HCT116 (cell line): Measurements from ENCODE around the gene ATP8A2. TPM values are rescaled to one million over a fixed set of nuclear protein-coding genes. Genes with fewer than 3 reads are reported as not detected.

Source experiments
- ATAC-seq: fragments of 200-7000 bp; cut with Tn5 transposase; 2 replicates; pipeline ENCODE4 v1.9.1; 2020; ENCODE audit warnings: mild to moderate bottlenecking, moderate library complexity
- BruUV-seq: library from RNA; stranded (reverse); fragments of 400-500 nt; replicated peaks from 2 replicates; lab custom pipeline; 2021; lab: Mats Ljungman, UMichigan
- CTCF ChIA-PET: fragments of 300-600 bp; sonication (Branson Sonifier 250); formaldehyde crosslinking; loops from one replicate; lab custom pipeline; 2021; ENCODE audit warnings: antibody characterized with exemption; lab: Charles Lee
- POLR2A ChIA-PET: fragments of 300-600, 350-600 bp; sonication (Branson Sonifier 250); formaldehyde crosslinking; loops from one replicate; lab custom pipeline; 2021; ENCODE audit warnings: antibody characterized with exemption; lab: Charles Lee
- RAD21 ChIA-PET, 2 experiments: fragments of 300-600 bp; sonication (Branson Sonifier 250); formaldehyde crosslinking; loops; one replicate each; lab custom pipeline; 2023; ENCODE audit warnings: low total read pairs in 2 of 2; ENCODE audit not compliant: uncharacterized antibody in 2 of 2, unreplicated experiment in 2 of 2, low non-redundant PET in 1 of 2; lab: Charles Lee
- DNase-seq: peaks from one replicate; pipeline ENCODE4 v3.0.0-alpha.2; 2010; ENCODE audit warnings: low read depth, low spot score
- H2AFZ ChIP-seq: fragments of 200-600 bp; shearing (Covaris generic), sonication (generic); 2 replicates; pipeline ENCODE4 v1.6.1; 2017; ENCODE audit warnings: low read depth, mixed run types, mixed read lengths, antibody characterized with exemption, low read length; ENCODE audit not compliant: poor library complexity, severe bottlenecking
- H3K27ac ChIP-seq: 2 replicates; pipeline ENCODE4 v1.5.1; 2012; ENCODE audit warnings: low read depth, low read length
- H3K27me3 ChIP-seq: fragments of 200-600 bp; sonication (generic); 2 replicates; pipeline ENCODE4 v1.6.1; 2016; ENCODE audit warnings: mixed run types, low read length, mixed read lengths; ENCODE audit not compliant: insufficient read depth
- H3K36me3 ChIP-seq, 2 experiments: fragments of 200-500 bp in 1 of 2; fragments of 200-600 bp in 1 of 2; sonication (Bioruptor generic) in 1 of 2; sonication (generic) in 1 of 2; 2 replicates each; pipeline versions ENCODE4 v1.5.1 to v1.6.1; 2014 to 2016; ENCODE audit warnings: low read length in 2 of 2, inconsistent platforms in 1 of 2, mixed read lengths in 1 of 2, mixed run types in 1 of 2; ENCODE audit not compliant: insufficient read depth in 2 of 2, control insufficient read depth in 1 of 2
- H3K4me1 ChIP-seq, 2 experiments: fragments of 200-600 bp in 1 of 2; sonication (generic) in 1 of 2; 2 replicates each; pipeline versions ENCODE4 v1.5.1 to v1.6.1; 2012 to 2017; ENCODE audit warnings: low read length in 2 of 2, inconsistent platforms in 1 of 2, mild to moderate bottlenecking in 1 of 2, mixed read lengths in 1 of 2, mixed run types in 1 of 2, moderate library complexity in 1 of 2; ENCODE audit not compliant: insufficient read depth in 2 of 2, control insufficient read depth in 1 of 2
- H3K4me2 ChIP-seq: fragments of 200-600 bp; sonication (generic); 2 replicates; pipeline ENCODE4 v1.6.1; 2017; ENCODE audit warnings: mixed run types, low read length, mixed read lengths
- H3K4me3 ChIP-seq, 2 experiments: fragments of 200-600 bp in 1 of 2; sonication (generic) in 1 of 2; replicated peaks in 1 of 2; 2 replicates each; pipeline ENCODE4 v1.5.1; 2011 to 2016; ENCODE audit warnings: low read length in 2 of 2, control low read depth in 1 of 2, low read depth in 1 of 2, mild to moderate bottlenecking in 1 of 2, mixed read lengths in 1 of 2, mixed run types in 1 of 2
- H3K79me2 ChIP-seq: fragments of 200-600 bp; sonication (generic); 2 replicates; pipeline ENCODE4 v1.6.1; 2017; ENCODE audit warnings: mild to moderate bottlenecking, mixed run types, low read length, moderate library complexity, mixed read lengths; ENCODE audit not compliant: insufficient read depth
- H3K9ac ChIP-seq: fragments of 200-600 bp; sonication (generic); 2 replicates; pipeline ENCODE4 v1.6.1; 2016; ENCODE audit warnings: low read length, mixed read lengths
- H3K9me2 ChIP-seq: fragments of 200-600 bp; sonication (generic), shearing (Covaris generic); 2 replicates; pipeline ENCODE4 v1.6.1; 2017; ENCODE audit warnings: mixed run types, mild to moderate bottlenecking, moderate library complexity; ENCODE audit not compliant: insufficient read depth
- H3K9me3 ChIP-seq, 2 experiments: fragments of 200-500 bp in 1 of 2; fragments of 200-600 bp in 1 of 2; sonication (Bioruptor generic) in 1 of 2; sonication (generic) in 1 of 2; 2 replicates each; pipeline ENCODE4 v1.6.1; 2014 to 2017; ENCODE audit warnings: low read length in 2 of 2, mixed read lengths in 2 of 2, inconsistent platforms in 1 of 2, low read depth in 1 of 2, mild to moderate bottlenecking in 1 of 2, mixed run types in 1 of 2, moderate library complexity in 1 of 2; ENCODE audit not compliant: control insufficient read depth in 1 of 2, insufficient read depth in 1 of 2
- H4K20me1 ChIP-seq: fragments of 200-600 bp; sonication (generic), shearing (Covaris generic); 2 replicates; pipeline ENCODE4 v1.6.1; 2017; ENCODE audit warnings: mixed run types, mild to moderate bottlenecking, moderate library complexity; ENCODE audit not compliant: insufficient read depth
- CBX3 ChIP-seq: IDR thresholded peaks from 2 replicates; pipeline ENCODE4 v1.6.1; 2012; ENCODE audit warnings: low read depth
- CEBPB ChIP-seq: IDR thresholded peaks from 2 replicates; pipeline ENCODE4 v1.6.1; 2012; ENCODE audit warnings: low read depth
- CTCF ChIP-seq, 3 experiments: fragments of 200-600 bp in 1 of 3; sonication (generic) in 1 of 3; IDR thresholded peaks in 2 of 3; conservative IDR thresholded peaks in 1 of 3; 2 replicates each; pipeline ENCODE4 v1.5.1; 2012 to 2017; ENCODE audit warnings: low read depth in 2 of 3, low read length in 2 of 3, antibody characterized with exemption in 1 of 3, borderline replicate concordance in 1 of 3, control low read depth in 1 of 3, mild to moderate bottlenecking in 1 of 3, mixed read lengths in 1 of 3, mixed run types in 1 of 3, moderate library complexity in 1 of 3; ENCODE audit not compliant: insufficient read depth in 1 of 3
- EGR1 ChIP-seq: IDR thresholded peaks from 2 replicates; pipeline ENCODE4 v1.6.1; 2012; ENCODE audit warnings: low read depth
- ELF1 ChIP-seq: IDR thresholded peaks from 2 replicates; pipeline ENCODE4 v1.6.1; 2012; ENCODE audit warnings: low read depth, borderline replicate concordance
- EZH2 ChIP-seq: fragments of 200-600 bp; sonication (generic); IDR thresholded peaks from 2 replicates; pipeline ENCODE4 v1.6.1; 2017; ENCODE audit warnings: antibody characterized with exemption, mixed run types
- EZH2phosphoT487 ChIP-seq: fragments of 200-600 bp; IDR thresholded peaks from 2 replicates; pipeline ENCODE4 v1.6.1; 2018; ENCODE audit warnings: antibody characterized with exemption, borderline replicate concordance
- FOSL1 ChIP-seq: IDR thresholded peaks from 2 replicates; pipeline ENCODE4 v1.6.1; 2012; ENCODE audit warnings: low read depth
- JUND ChIP-seq: IDR thresholded peaks from 2 replicates; pipeline ENCODE4 v1.6.1; 2012
- RAD21 ChIP-seq: IDR thresholded peaks from 2 replicates; pipeline ENCODE4 v1.6.1; 2012; ENCODE audit warnings: low read depth, mild to moderate bottlenecking
- REST ChIP-seq: IDR thresholded peaks from 2 replicates; pipeline ENCODE4 v1.6.1; 2012; ENCODE audit warnings: low read depth
- SP1 ChIP-seq: IDR thresholded peaks from 2 replicates; pipeline ENCODE4 v1.6.1; 2012; ENCODE audit warnings: low read depth
- ZBTB33 ChIP-seq: IDR thresholded peaks from 2 replicates; pipeline ENCODE4 v1.6.1; 2011; ENCODE audit warnings: mild to moderate bottlenecking, low read length, moderate library complexity; ENCODE audit not compliant: insufficient replicate concordance; ENCODE audit errors: extremely low read depth
- ZFX ChIP-seq: fragments of 450-650 bp; IDR thresholded peaks from 2 replicates; pipeline ENCODE4 v1.6.1; 2017
- ZNF274 ChIP-seq: fragments of 200-500 bp; sonication (Bioruptor generic); IDR thresholded peaks from 2 replicates; pipeline ENCODE4 v1.6.1; 2014; ENCODE audit warnings: mild to moderate bottlenecking, low read depth, low read length, inconsistent platforms
- intact Hi-C: fragments of 100-400 bp; cut with micrococcal nuclease; formaldehyde crosslinking; loops from 2 replicates; pipeline ENCODE4 v1.10.0; 2022
- total RNA-seq: library from RNA; stranded (reverse); gene quantifications from one replicate; pipeline ENCODE4 v1.2.1, GENCODE V29; 2021; ENCODE audit not compliant: unreplicated experiment

ATP8A2 gene
- total RNA-seq, 1 experiment from 2014 or later, result not detected

GRCh38 chr13:25690582-25690981 lies 318.8 kb downstream of the ATP8A2 start:
- H4K20me1 ChIP-seq, result no peaks in the 10 kb centered on the region; the same call in 1 of the 2 replicates
- no TSS peak for BruUV-seq
- TF ChIP-seq JUND, result no peak
- TF ChIP-seq CEBPB, result no peak
- no peak for TF ChIP-seq ZBTB33
- TF ChIP-seq EZH2phosphoT487, result no peak
- TF ChIP-seq ELF1, result no peak
- no peaks in the 10 kb centered on the region for H3K9me3 ChIP-seq
- no peak for DNase-seq
- RAD21 ChIA-PET, result no interaction called here
- H3K79me2 ChIP-seq, result no peaks in the 10 kb centered on the region
- no peak overlapping the region for H2AFZ ChIP-seq
- H3K4me1 ChIP-seq, result no peaks in the 10 kb centered on the region
- no peak for ATAC-seq
- no peaks in the 10 kb centered on the region for H3K36me3 ChIP-seq
- no peak overlapping the region for H3K4me3 ChIP-seq
- CTCF ChIA-PET, result no interaction called here
- H3K9ac ChIP-seq, result no peak overlapping the region
- no peaks in the 10 kb centered on the region for H3K9me2 ChIP-seq
- intact Hi-C loops, result no loop called here
- peaks cover 35% of the 10 kb centered on the region for H3K27me3 ChIP-seq
- H3K27ac ChIP-seq, result no peak overlapping the region
- H3K4me2 ChIP-seq, result no peak overlapping the region
- POLR2A ChIA-PET, result no interaction called here

DNA sequence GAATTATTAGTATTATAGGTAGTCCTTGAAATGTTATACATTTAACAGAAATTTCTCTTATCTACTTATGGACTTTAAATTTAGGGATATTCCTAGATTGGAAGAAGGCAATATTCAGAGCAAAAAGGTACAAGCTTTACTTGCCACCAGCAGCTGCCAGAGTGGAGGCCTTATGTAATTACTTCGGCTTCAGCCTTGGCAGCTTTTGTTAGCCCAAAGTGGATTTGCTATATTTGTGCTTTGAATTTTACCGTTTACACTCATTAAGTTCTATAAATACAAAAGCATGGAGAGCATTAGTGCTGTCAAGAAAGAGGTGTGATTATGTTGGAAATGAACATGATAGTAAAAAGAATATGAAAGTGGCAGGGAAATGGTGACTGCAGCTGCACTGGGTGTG lies 319.9 kb downstream of the ATP8A2 start:
- Histone ChIP-seq H3K4me2 (no peak overlapping the region), H3K27me3 (peaks cover 35% of the 10 kb centered on the region)
- TF ChIP-seq RAD21, result no peak
- no peak for TF ChIP-seq SP1
- no peak for TF ChIP-seq ZFX
- no peak for TF ChIP-seq EZH2phosphoT487
- TF ChIP-seq EZH2, result no peak
- no peak for TF ChIP-seq JUND
- TF ChIP-seq CBX3, result no peak
- TF ChIP-seq EGR1, result no peak
- TF ChIP-seq CTCF (IDR thresholded peaks at IDR 0.05 in 2 of 3, conservative IDR thresholded peaks at IDR 0.05 in 1 of 3; ENCODE audit: borderline replicate concordance in 1 of 3, insufficient read depth in 1 of 3, low read depth in 2 of 3, low read length in 2 of 3), result no peak
- TF ChIP-seq REST, result no peak
- TF ChIP-seq FOSL1, result no peak
- no peak for TF ChIP-seq ZNF274
- TF ChIP-seq, all 23 proteins: peak for 0
- POLR2A ChIA-PET, result no interaction called here
- Histone ChIP-seq H3K79me2 (no peaks in the 10 kb centered on the region), H3K9ac (no peak overlapping the region), H2AFZ (no peak overlapping the region), H3K9me3 (no peaks in the 10 kb centered on the region), H3K9me2 (no peaks in the 10 kb centered on the region), H3K4me3 (no peak overlapping the region), H3K4me1 (no peaks in the 10 kb centered on the region), H4K20me1 (no peaks in the 10 kb centered on the region; the same call in 1 of the 2 replicates), H3K36me3 (no peaks in the 10 kb centered on the region), H3K27ac (no peak overlapping the region)
- intact Hi-C loops, result no loop called here
- BruUV-seq, result no TSS peak
- RAD21 ChIA-PET, result no interaction called here
- ATAC-seq, result no peak
- DNase-seq, result no peak
- CTCF ChIA-PET, result no interaction called here
